HG02852 (cell line): Measurements from ENCODE around the gene HIVEP3.
A peak's percentile ranks its signal among the peaks of the same experiment; 100 is the strongest.

Source experiments
- ATAC-seq: cut with Tn5 transposase; IDR thresholded peaks from one replicate; pipeline ENCODE4 v1.9.1; 2021; ENCODE audit warnings: mild to moderate bottlenecking, moderate library complexity; ENCODE audit not compliant: unreplicated experiment

The HIVEP3 gene

DNA sequence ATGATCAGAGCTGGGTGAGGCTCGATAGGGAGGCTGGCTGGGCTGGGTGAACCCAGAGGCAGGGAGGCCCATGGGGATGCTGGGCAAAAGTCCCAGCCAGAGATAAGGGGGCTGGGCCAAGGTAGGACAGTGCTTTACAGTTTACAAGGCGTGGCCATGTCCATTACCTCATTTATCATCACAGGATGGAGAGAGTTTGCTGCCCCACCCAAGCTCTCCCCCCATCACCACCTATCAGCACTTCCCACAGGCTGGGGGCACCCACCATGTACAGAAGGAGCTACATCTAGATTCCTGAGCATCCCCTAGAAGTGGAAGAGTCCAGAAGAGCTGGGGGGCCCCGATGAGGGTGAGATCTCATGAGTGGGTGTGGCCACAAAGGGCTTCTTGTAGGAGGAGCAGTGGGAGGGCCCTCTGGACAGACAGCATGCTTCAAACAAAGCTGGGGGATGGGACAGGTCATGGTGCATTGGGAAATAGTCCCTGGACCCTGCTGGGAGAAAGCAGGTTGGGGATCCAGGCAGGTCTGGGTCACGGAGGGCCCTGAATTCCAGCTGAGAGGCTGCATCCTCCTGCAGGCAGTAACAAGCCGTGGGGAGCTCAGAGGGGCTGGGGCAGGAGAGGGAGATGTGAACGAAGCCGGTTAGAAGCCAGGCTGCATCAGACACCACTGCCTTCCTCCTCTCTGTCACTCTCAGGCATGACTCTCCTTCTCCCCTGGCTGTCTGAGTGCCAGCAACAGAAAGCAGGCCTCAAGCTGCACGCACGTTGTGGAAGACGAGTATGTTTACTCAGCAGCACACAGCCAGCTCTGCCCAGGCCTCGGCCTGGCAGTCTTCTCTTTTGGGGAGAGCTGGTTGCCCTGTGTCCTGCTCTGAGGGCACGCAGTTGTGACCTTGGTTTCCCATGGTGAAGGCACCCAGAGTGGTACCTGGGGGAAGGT is 202.3 kb downstream of the HIVEP3 start:
- no peak for ATAC-seq

DNA sequence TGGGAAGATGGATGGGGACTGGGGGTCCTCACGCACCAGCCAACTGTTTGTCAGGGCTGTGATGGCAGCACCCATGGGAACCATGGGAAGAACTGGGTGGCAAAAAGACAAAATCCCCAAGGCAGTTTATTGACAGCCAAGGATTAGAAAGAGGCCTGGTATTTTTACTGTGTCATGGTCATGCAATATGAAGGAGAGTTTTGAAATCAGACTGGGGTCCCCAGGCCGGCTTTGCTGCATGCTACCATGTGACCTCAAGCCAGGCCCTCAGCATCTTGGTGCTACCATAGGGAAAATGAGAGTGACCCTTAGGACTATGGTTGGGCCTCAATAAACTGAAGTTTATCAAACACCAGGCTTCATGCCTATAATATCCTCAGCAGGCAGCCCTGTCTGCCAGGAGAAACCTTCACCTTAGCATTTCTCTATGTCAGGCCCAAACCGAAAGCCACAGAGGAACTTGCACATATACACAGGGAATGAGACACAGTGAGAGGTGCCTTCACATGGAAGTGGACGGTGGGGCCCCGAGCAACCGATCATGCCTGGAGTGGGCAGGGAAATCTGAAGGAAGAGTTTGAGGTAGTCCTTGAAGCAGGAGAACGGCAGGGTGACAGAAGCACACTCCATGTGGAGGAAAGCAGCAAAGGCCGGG is 203.2 kb downstream of the HIVEP3 start:
- no peak for ATAC-seq

DNA sequence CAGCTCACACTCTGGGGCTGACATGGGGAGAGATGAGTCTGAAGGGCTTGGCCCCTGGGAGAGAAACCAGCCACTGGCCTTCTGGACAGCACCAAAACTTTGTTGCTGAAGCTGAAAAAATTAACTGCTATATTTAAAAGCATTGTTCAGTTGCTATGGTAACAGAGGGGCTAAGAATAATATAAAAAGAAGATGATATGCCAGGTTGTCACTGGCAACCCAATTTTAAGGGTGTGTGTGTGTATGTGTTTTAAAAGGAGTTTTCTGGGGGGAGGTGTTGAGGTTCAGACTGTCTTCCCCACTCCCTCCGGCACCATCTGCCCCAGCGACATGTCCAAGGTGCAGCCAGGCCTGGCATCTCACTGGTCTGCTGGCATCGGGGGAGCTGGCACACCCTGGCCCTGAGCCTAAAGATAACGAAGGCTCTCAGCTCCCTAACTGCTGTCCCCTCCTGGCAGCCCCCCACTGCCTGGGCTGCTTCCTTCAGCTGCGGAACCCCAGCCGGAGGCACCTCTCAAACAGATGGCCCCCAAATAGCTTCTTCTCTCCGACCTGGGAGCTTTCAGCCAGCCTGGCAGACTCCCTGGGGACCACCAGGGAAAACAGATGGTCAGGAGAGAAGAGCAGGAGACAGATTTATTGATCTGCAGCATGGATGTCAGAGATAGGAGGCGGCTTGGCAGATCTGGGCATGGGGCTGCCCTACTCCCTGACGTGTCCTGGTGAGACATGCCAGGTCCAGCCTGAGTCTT is 203.9 kb downstream of the HIVEP3 start:
- no peak for ATAC-seq

DNA sequence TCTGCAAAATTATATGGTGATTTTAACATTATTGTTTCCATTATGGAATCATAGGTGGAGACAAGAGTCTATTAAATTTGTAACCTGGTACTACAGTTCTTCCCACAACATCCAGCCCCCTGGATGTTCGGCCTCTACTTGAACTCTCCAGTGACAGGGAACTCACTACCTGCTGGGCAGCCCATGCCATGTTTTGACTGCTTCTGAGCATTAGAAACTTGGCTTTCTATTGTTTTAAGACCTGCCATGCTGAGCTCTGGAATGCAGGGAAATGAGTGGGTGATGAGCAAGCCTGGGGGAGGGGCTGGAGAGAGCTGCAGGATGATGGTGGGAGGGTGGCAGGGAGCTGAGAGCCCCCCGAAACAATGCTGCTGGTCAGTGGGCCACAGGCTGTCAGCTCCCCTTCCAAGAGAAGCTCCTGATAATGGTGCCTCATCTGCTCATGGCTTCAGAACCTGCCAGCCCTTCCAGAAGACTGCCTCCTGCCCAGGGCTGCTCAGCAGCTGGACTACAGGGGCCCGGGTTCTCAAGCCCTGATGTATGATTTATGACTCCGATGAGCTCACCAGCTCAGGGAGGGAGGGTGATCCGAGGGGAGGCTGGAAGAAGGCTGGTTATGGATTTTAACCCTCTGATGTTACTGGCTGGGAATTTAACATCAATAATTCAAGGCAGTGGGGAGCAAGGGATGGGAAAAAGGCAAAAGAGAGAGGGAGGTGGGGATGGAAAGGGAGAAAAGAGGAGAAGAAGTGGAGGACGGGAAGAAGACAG is 205.0 kb downstream of the HIVEP3 start:
- no peak for ATAC-seq

DNA sequence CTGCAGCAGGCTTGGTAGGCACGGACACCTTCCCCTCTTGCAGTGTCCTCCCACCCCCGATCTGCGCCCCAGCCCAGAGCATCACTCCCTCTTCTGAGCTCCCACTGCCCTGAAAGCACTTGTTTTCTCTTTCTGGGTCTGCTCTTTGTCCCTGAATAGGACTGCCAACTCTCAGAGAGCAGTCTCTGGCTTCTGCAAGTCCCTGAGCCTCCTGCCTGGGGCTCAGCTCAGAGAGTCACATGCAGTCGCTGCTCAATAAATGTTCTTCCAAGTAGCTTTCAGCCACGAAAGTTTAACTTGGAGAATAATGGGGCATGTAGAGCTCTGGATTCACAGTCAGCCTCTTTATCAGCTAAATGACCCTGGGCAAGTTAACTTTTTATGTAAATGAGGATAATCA is 205.6 kb downstream of the HIVEP3 start:
- ATAC-seq: no peak

DNA sequence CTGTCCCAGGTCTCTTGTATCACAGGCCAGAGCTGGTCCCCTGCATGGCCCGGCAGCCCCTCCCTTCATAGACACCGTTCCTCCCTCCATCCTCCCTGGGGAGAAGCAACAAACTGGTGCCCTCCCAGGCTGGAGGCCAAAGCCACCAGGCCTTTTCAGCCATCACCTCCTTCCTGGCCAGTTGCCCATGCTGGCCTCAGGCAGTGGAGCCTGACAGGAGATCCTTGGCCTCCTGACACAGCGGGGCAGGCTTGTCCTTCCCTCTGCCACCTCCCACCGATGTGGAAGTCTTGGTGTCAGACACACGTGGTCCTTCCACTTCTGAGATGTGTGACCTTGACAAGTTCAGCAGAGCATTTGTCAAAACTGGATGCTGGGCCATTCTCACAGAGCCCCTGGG is 206.0 kb downstream of the HIVEP3 start:
- no peak for ATAC-seq

DNA sequence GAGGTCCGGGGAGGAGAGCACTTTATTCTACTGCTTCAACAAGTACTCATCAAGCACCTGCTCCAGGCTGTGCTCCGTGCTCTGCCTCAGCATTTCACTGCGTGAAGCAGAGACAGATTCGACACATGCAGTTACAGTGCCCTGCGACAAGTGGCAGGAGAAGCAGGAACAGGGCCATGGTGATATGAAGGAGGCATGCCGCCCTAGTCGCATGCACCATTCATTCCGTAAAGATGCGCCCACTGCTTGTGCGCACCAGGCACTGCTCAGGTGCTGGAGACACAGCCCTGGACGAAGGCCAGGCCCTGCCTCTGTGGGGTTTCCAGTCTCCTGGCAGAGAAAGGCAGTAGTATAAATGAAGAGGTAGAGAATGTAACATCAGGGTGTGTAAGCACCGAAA is 206.6 kb downstream of the HIVEP3 start:
- ATAC-seq: no peak

DNA sequence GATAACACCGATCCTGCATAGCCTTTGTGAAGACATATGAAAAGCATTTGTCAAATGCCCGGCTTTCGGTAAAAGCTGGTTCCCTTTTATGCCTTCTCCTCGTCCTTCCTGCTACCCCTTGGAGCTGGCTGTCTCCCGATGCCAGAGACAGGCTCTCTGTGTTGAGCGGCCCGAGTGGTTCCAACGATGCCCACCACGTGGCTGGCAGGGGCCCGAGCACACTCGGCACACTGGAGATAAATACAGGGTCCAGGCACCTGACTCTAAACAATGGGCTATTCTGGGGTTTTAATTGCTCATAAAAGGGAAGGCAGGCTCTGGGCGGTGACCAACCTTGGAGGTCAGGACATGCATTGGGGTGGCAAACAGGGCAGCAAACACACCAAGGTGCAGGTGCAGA is 207.1 kb downstream of the HIVEP3 start:
- ATAC-seq: no peak

DNA sequence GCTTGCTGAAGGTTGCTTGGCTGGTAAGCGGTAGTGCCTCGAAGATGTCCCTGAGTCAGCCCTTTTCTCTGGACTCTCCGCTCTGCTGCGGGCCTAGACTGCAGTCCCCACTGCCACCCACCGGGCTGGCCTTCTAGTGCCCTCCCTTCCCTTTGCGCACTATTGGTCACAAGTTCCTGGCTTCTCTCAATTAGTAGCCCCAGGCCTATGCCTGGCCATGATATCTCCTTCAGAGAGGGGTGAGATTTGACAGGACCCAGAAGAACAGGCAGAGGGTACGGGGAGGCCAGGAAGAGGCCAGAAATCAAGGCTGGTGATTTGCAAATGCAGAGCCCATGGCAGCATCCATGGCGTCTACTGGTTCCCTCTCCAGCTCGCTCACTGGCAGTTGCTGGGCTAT is 207.7 kb downstream of the HIVEP3 start:
- ATAC-seq: no peak

DNA sequence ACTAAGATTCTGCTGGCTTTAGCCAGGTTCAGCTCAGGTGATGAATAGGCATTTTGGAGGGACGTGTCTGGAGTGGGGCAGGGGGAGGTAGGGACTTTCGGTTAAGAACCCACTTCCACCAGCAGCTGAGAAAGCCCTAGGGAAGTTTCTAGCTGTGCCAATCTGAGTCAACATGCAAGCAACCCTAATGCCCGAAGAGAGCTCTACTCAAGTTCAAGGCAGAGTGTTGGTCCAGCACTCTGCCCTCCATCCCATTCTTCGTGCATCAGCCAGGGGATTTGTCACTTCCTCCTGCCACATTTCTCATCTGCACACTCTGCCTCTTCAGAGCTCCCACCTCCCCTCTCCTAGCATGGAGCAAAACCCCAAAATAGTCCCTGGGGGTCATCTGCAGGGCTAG is 208.8 kb downstream of the HIVEP3 start:
- ATAC-seq: no peak

DNA sequence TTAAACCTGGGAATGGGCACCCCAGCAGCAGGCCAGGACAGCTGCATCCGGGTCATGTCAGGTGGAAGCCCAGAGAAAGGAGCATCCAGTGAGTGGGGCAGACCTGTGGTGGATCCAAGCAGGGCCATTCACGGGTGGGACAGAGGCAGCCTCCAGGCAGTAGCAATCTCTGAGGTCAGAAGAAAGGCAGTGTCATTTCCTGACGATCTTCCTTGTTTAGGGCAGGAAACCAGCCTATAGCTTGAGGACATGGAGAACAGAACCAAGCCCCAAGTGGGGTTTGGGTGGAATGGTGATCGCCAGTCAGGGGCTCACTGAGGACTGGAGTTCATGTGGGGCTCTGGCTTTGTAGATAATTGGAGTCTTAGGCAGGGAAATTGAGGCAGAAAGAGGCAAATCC is 209.4 kb downstream of the HIVEP3 start:
- no peak for ATAC-seq

DNA sequence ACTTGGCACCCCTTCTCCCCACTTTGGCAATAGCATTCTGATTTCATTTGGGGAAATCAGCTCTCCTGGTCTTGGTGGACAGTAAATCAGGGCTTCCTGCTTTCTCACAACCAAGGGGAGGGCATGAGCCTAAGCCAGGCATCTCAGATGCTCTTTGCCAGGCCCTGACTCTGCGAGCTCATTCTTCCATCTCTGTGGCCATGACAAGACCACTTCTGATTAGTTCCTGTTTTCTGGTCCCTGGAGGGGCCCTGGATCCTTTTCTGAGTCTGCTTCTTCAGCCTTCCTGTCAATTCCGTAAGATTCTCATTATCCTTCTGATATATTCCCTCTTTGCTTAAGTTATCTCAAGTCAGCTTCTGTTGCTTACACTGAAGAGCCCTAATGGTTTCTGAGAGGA is 210.4 kb downstream of the HIVEP3 start:
- no peak for ATAC-seq

DNA sequence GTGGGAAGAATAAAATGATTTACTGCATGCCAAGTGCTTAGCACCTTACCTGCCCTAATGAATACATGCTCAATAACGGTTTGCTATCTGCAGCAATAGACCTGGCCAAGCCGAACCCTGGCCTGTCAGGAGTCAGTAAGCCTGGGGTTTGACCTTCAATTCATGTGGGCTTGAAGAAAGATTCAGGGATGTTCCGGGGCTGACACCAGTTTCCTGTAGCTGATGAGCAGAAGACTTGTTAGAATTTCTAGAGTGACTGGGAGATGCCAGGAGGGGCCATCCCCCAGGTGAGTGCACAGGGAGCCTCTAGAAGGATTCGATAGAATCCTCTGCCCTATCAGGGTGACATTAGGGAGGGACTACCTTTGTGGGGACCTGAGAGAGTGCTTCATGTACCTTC is 210.9 kb downstream of the HIVEP3 start:
- ATAC-seq: no peak

DNA sequence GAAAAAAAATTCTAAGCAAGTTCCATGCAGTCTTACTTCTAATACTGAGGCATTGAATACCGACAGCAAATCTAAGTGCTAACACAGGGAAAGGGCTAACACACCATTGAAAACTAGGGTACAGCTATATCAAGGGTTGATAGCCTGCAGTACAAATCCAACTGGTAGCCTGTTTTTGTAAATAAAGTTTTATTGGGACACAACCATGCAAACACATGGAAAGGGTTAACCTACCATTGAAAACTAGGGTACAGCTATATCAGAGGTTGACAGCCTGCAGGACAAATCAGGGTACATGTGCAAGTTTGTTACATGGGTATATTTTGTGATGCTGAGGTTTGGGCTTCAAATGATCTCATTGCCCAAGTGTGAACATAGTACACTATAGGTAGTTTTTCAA is 212.9 kb downstream of the HIVEP3 start:
- no peak for ATAC-seq

DNA sequence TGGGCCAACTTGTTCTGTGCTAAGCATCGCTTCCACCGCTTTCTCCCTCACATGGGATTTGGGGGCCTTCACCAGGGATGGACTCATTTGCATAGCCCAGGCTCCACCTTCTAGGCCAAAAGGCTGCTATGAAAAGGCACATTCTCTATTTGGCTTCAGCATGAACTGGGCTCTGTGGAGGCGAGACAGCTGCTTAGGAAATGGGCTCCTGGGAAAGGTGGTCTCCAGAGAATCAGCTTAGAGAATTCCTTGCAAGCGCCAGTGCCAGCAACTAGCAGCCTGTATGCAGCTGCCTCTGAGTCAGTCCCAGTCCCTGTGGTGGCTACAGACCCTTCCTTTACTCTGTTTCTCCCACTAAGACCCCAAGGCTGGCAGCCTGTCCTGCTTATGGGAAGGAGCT is 214.5 kb downstream of the HIVEP3 start:
- ATAC-seq: no peak

DNA sequence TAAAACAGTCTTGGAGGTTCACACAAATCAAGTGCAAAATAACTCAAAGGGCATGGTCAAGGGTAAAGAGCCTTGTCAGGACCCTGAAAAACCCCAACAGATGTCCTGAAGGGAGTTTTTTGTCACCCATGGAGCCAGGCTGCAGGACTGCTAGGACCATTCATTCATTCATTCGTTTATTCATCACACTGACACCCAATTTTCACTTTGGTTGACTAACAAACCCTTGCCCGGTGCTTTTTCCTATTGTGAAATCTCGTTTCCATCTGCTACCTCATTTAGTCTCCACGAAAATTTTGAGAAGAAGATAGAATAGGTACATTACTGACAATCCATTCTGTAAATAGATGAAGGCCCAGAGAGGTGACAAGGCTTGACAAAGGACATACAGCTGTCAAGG is 216.0 kb downstream of the HIVEP3 start:
- no peak for ATAC-seq

DNA sequence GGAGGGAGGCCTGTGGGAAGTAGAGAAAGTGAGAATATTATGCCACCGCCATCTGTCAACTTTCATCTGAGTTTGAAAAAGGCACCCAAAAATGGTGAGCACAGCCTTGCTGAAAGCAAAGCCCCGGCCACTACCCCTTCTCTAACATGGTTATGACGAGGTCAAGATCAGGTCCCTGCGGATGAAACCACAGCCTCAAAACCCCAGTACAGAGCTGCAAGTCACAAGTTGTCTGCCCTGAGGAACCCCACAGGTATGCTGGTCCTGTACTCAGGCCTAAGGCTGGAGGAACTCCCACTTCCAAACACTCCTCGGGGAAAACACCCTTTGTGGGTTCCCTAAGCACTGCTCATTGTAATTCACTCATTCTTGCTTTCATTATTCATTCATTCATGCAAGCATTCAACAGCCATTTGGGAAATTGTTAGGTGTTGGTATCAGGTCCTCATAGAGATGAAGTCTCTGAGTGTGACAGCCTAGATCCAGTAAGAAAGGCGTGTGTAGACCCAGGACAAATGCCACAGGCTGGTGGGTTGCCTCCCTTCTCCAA is 217.7 kb downstream of the HIVEP3 start:
- no peak for ATAC-seq

DNA sequence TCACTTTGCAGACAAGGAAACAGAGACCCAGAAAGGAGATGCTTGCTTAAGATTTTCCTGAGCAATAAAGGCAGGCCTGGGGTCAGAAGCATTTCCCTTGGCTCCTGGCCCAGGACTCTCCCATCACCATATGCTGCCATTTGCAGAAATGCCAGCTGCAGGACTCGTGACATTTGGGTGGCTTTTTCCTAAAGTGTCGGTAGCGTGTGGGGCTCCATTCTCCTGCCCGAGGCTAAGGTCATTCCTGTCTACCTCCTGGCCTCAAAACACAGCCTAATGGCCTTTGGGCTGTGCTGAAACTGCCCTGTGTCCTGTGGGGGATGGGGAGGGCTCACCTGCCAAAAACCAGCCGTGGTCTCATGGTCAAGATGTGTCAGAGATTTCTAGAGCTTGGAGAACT is 218.1 kb downstream of the HIVEP3 start:
- no peak for ATAC-seq

DNA sequence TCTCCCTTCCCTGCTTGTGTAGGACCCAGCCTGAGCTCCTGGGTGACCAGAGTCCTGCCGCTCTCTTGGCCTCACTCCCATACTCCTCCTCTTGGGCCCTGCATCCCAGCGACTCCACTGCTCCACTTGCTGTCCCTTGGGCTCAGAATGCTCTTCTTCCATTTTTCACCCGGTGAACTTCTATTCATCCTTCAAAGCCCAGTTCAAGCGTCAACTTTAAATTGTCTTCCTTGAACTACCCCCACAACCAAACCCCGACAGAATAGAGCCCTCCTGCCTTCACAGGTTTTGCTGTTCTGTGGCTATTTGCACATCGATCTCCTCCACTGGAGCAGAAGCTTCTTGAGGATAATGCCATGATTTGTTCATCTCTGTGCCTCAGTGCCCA is 218.9 kb downstream of the HIVEP3 start:
- no peak for ATAC-seq

DNA sequence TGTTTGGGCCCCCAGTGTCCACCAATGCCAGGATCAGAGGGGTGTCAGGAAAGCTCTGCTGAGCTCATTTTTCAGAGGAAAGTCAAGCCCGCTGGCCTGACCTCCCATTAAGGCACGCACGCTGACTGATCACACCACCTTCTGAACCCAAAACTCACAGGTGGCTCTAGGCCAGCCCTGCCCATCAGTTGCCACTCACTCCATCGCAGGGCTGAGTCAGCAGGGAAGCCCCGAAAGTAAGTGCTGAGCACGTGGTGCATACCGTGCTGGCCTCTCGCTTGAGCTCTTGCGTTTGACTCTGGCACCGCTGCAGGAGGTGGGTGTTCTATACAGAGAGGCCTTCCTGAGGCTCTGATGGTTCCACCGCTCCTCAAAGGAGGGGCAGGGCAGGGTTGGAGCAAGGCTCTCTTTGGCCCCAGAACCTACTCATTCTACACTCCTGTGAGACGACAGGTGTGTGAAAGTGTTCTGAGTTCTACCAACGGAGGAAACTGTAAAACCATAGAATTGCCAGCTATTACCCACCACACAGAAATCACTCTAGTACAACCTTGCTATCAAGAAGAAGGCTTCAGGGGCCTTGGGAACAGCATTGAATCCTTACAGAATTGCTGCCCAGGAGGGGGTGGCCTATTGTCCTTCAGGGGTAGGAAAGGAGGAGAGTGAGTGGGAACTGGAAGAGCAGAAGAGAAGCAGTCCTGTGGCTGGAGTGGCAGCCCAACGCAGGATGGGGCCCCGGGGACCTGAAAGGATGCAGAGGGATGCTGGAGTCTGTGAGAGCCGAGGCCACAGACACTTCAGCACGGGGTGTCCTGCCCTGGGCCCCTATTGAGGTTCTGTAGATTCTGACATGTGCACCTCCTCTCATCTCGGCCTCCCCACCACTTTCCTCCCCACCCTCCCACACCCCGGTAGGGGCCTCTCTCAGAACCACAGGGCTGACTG is 219.5 kb downstream of the HIVEP3 start:
- ATAC-seq: peak; percentile 82
